ENCODE measurements around the gene RND1. TPM values are rescaled to one million over a fixed set of nuclear protein-coding genes. Genes with fewer than 3 reads are reported as not detected.
"Not testable (repeated sequence)": the region's sequence is repeated elsewhere in the genome, so short reads cannot be mapped to it uniquely, and the experiment has no call there.

The RND1 gene
- polyA plus RNA-seq (1.3 and 5.8 TPM in 2 replicates), polyA minus RNA-seq (4.3 and 6.3 TPM in 2 replicates)

DNA sequence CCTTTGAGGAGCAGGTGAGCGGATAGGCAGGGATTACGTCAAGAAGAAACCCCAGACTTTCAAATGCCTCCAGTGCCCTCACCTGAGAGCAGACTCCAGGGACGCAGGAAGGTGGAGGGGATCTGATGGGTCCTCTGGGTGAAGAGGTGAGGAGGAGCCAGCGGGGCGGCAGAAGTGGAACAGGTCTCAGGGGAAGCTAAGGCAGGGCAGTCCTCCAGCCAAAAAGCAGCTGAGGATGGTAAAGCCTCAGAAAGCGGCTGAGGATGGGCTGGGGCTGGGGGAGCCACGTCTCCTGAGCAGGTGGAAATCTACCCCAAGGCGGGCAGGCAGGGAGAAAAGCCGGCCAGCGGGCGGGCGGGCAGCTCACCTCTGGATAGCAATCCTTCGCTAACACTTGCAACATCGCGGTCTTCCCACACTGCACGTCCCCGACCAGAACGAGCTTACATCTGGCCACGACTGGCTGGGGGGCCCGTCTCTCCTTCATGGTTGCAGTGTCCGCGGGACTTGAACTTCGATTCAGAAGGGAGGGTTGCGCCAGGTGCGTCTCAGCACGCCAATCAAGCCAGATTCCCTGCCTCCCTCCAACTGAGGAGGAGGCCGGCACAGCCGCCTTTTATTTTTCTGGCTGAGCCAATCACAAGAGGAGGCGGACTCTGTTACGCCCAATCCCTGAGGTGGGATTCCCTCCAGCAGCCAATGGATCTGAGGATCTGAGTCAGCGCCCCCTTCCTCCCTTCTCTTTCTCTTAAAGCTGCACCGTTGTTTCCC is at the start of gene RND1:
RND1 (minus strand) TSS at position 590 of the 771 bp plus-strand sequence; CDS start at position 487, 103 bp downstream.
- no peaks in the 10 kb centered on the region for H3K36me3 ChIP-seq (ENCODE audit: insufficient read depth, low read length)
- TF ChIP-seq TAF1 (IDR thresholded peaks at IDR 0.05; ENCODE audit: low read depth) (peak; percentile 85), RAD21 (conservative IDR thresholded peaks at IDR 0.05) (no peak), MXI1 (conservative IDR thresholded peaks at IDR 0.05; ENCODE audit: poor library complexity, severe bottlenecking) (peak; percentile 69), POLR2AphosphoS5 (IDR thresholded peaks at IDR 0.05) (peak; percentile 96), EP300 (conservative IDR thresholded peaks at IDR 0.05; ENCODE audit: poor library complexity, severe bottlenecking) (no peak), EZH2 (IDR thresholded peaks at IDR 0.05; ENCODE audit: borderline replicate concordance, insufficient read depth, low read length, poor library complexity, severe bottlenecking) (no peak), SMC3 (conservative IDR thresholded peaks at IDR 0.05; ENCODE audit: poor library complexity) (peak; percentile 24)
- TF ChIP-seq, protein P1, sequence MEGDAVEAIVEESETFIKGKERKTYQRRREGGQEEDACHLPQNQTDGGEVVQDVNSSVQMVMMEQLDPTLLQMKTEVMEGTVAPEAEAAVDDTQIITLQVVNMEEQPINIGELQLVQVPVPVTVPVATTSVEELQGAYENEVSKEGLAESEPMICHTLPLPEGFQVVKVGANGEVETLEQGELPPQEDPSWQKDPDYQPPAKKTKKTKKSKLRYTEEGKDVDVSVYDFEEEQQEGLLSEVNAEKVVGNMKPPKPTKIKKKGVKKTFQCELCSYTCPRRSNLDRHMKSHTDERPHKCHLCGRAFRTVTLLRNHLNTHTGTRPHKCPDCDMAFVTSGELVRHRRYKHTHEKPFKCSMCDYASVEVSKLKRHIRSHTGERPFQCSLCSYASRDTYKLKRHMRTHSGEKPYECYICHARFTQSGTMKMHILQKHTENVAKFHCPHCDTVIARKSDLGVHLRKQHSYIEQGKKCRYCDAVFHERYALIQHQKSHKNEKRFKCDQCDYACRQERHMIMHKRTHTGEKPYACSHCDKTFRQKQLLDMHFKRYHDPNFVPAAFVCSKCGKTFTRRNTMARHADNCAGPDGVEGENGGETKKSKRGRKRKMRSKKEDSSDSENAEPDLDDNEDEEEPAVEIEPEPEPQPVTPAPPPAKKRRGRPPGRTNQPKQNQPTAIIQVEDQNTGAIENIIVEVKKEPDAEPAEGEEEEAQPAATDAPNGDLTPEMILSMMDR (IDR thresholded peaks at IDR 0.05; ENCODE audit: poor library complexity, severe bottlenecking), result peak; percentile 52
- TF ChIP-seq, protein P2, sequence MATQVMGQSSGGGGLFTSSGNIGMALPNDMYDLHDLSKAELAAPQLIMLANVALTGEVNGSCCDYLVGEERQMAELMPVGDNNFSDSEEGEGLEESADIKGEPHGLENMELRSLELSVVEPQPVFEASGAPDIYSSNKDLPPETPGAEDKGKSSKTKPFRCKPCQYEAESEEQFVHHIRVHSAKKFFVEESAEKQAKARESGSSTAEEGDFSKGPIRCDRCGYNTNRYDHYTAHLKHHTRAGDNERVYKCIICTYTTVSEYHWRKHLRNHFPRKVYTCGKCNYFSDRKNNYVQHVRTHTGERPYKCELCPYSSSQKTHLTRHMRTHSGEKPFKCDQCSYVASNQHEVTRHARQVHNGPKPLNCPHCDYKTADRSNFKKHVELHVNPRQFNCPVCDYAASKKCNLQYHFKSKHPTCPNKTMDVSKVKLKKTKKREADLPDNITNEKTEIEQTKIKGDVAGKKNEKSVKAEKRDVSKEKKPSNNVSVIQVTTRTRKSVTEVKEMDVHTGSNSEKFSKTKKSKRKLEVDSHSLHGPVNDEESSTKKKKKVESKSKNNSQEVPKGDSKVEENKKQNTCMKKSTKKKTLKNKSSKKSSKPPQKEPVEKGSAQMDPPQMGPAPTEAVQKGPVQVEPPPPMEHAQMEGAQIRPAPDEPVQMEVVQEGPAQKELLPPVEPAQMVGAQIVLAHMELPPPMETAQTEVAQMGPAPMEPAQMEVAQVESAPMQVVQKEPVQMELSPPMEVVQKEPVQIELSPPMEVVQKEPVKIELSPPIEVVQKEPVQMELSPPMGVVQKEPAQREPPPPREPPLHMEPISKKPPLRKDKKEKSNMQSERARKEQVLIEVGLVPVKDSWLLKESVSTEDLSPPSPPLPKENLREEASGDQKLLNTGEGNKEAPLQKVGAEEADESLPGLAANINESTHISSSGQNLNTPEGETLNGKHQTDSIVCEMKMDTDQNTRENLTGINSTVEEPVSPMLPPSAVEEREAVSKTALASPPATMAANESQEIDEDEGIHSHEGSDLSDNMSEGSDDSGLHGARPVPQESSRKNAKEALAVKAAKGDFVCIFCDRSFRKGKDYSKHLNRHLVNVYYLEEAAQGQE (IDR thresholded peaks at IDR 0.05; ENCODE audit: borderline replicate concordance), result peak; percentile 90
- H3K79me2 ChIP-seq (replicated peaks; ENCODE audit: insufficient read depth, low read length), result no peaks in the 10 kb centered on the region
- H3K9me3 ChIP-seq (ENCODE audit: low read length), result no peaks in the 10 kb centered on the region
- peak within 1 kb of the TSS; percentile 6 for H2AFZ ChIP-seq (ENCODE audit: low read depth, low read length)
- peaks cover 13% of the 10 kb centered on the region for H3K27me3 ChIP-seq (ENCODE audit: insufficient read depth, low read depth, low read length)
- H3K9ac ChIP-seq (ENCODE audit: low read length), result peak within 1 kb of the TSS; percentile 48
- no peaks in the 10 kb centered on the region for H4K20me1 ChIP-seq (ENCODE audit: insufficient read depth)
- peak within 1 kb of the TSS; percentile 32 for H3K27ac ChIP-seq (ENCODE audit: low read length)
- H3K4me3 ChIP-seq (ENCODE audit: low read length), result peak within 1 kb of the TSS; percentile 65
- H3F3A ChIP-seq (ENCODE audit: insufficient read depth, low read length, poor library complexity, severe bottlenecking), result no peaks in the 10 kb centered on the region
- H3K4me2 ChIP-seq (ENCODE audit: low read length), result peak within 1 kb of the TSS; percentile 57
- H3K9me2 ChIP-seq (ENCODE audit: insufficient read depth, low read length), result no peaks in the 10 kb centered on the region

DNA sequence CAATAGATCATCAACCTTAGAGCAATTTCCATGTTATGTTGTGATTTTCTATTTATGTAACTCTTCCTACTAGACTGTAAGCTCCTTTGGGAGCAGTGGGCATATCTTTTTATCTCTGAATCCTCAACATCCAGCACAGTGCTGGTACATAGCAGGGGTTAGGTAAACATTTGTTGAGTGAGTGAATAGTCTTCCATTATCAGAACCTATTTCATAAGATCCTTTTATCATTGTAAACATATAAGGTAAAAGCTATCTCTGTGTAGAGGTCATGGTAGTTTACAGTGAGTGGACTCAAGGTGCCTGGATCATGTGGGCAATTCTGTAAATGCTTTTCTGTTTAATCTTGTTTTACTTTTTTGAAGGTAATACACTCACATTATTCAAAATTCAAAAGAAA is 44.5 kb upstream of the RND1 start:
- Histone ChIP-seq H3F3A (ENCODE audit: insufficient read depth, low read length, poor library complexity, severe bottlenecking) (no peaks in the 10 kb centered on the region), H3K4me2 (ENCODE audit: low read length) (no peak overlapping the region), H3K9me3 (ENCODE audit: low read length) (no peaks in the 10 kb centered on the region), H3K27ac (ENCODE audit: low read length) (no peak overlapping the region), H4K20me1 (ENCODE audit: insufficient read depth) (no peaks in the 10 kb centered on the region), H3K4me3 (ENCODE audit: low read length) (no peak overlapping the region), H3K9ac (ENCODE audit: low read length) (no peak overlapping the region), H3K36me3 (ENCODE audit: insufficient read depth, low read length) (no peaks in the 10 kb centered on the region), H3K9me2 (ENCODE audit: insufficient read depth, low read length) (no peaks in the 10 kb centered on the region), H3K27me3 (ENCODE audit: insufficient read depth, low read depth, low read length) (no peaks in the 10 kb centered on the region), H2AFZ (ENCODE audit: low read depth, low read length) (no peak overlapping the region), H3K79me2 (replicated peaks; ENCODE audit: insufficient read depth, low read length) (no peaks in the 10 kb centered on the region)
- TF ChIP-seq MXI1 (conservative IDR thresholded peaks at IDR 0.05; ENCODE audit: poor library complexity, severe bottlenecking), result no peak
- no peak for TF ChIP-seq RAD21 (conservative IDR thresholded peaks at IDR 0.05)
- TF ChIP-seq TAF1 (IDR thresholded peaks at IDR 0.05; ENCODE audit: low read depth), result no peak
- TF ChIP-seq POLR2AphosphoS5 (IDR thresholded peaks at IDR 0.05), result no peak
- TF ChIP-seq SMC3 (conservative IDR thresholded peaks at IDR 0.05; ENCODE audit: poor library complexity), result no peak
- TF ChIP-seq EZH2 (IDR thresholded peaks at IDR 0.05; ENCODE audit: borderline replicate concordance, insufficient read depth, low read length, poor library complexity, severe bottlenecking), result no peak
- TF ChIP-seq, protein P2 (IDR thresholded peaks at IDR 0.05; ENCODE audit: borderline replicate concordance), result no peak
- no peak for TF ChIP-seq EP300 (conservative IDR thresholded peaks at IDR 0.05; ENCODE audit: poor library complexity, severe bottlenecking)
- TF ChIP-seq, protein P1 (IDR thresholded peaks at IDR 0.05; ENCODE audit: poor library complexity, severe bottlenecking), result no peak

DNA sequence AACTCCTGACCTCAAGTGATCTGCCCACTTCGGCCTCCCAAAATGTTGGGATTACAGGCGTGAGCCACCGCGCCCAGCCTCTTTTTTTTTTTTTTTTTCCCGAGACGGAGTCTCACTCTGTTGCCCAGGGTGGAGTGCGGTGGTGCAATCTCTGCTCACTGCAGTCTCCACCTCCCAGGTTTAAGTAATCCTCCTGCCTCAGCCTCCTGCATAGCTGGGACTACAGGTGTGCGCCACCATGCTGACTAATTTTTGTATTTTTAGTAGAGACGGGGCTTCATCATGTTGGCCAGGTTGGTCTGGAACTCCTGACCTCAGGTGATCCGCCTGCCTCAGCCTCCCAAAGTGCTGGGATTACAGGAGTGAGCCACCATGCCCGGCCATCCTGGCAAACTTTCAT is 44.0 kb upstream of the RND1 start:
- not testable (repeated sequence) for H3K27me3 ChIP-seq (ENCODE audit: insufficient read depth, low read depth, low read length); H3K36me3 ChIP-seq (ENCODE audit: insufficient read depth, low read length); H3K4me2 ChIP-seq (ENCODE audit: low read length); H2AFZ ChIP-seq (ENCODE audit: low read depth, low read length); H3K79me2 ChIP-seq (replicated peaks; ENCODE audit: insufficient read depth, low read length); H3K4me3 ChIP-seq (ENCODE audit: low read length); H3K9ac ChIP-seq (ENCODE audit: low read length); H3K9me3 ChIP-seq (ENCODE audit: low read length); H4K20me1 ChIP-seq (ENCODE audit: insufficient read depth); H3K27ac ChIP-seq (ENCODE audit: low read length); H3K9me2 ChIP-seq (ENCODE audit: insufficient read depth, low read length); H3F3A ChIP-seq (ENCODE audit: insufficient read depth, low read length, poor library complexity, severe bottlenecking)
